ENCODE results near the gene CBL.
A peak's percentile ranks its signal among the peaks of the same experiment; 100 is the strongest.
"Not testable (repeated sequence)": the region's sequence is repeated elsewhere in the genome, so short reads cannot be mapped to it uniquely, and the experiment has no call there.

Gene CBL

DNA sequence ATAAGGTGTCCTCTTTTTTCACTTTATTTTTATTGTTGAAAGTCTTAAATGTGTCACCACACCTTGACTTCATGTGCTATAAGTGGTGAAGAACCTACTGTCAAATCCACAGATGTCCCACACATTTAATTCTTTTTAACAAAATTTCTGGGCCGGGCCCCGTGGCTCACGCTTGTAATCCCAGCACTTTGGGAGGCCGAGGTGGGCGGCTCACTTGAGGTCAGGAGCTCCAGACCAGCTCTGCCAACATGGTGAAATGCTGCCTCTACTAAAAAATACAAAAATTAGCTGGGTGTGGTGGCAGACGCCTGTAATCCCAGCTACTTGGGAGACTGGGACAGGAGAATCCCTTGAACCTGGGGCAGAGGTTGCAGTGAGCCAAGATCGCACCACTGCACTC lies 3.0 kb downstream of the CBL start:
- peaks cover 18% of the 10 kb centered on the region for H3K4me1 Mint-ChIP-seq
- no peak overlapping the region for H3K27ac Mint-ChIP-seq
- H3K4me3 Mint-ChIP-seq = no peak overlapping the region
- DNase-seq (ENCODE audit: low spot score in 2 of 2) (no peak), ATAC-seq (ENCODE audit: low read depth) (no peak)
- no peaks in the 10 kb centered on the region for H3K27me3 Mint-ChIP-seq
- H3K36me3 Mint-ChIP-seq = peaks cover 2% of the 10 kb centered on the region
- no peaks in the 10 kb centered on the region for H3K9me3 Mint-ChIP-seq

DNA sequence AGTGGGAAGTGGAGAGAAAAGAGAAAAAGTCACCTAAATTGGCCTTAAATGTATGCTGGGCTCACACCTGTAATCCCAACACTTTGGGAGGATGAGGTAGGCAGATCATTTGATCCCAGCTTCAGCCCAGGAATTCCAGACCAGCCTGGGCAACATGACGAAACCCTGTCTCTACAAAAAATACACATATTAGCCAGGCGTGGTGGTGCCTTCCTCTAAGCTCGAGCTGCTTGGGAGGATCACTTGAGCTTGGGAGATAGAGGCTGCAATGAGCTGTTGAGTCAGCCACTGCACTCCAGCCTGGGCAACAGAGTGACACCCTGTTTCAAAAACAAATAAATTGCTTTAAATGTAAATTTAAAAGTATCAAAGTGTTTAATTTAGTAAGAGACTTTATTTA lies 3.9 kb downstream of the CBL start:
- DNase-seq (ENCODE audit: low spot score in 2 of 2) = no peak
- Mint-ChIP-seq H3K4me3 (no peak overlapping the region), H3K27me3 (no peaks in the 10 kb centered on the region), H3K36me3 (peaks cover 2% of the 10 kb centered on the region), H3K9me3 (no peaks in the 10 kb centered on the region), H3K27ac (no peak overlapping the region), H3K4me1 (peaks cover 16% of the 10 kb centered on the region)
- ATAC-seq (ENCODE audit: low read depth) = no peak

DNA sequence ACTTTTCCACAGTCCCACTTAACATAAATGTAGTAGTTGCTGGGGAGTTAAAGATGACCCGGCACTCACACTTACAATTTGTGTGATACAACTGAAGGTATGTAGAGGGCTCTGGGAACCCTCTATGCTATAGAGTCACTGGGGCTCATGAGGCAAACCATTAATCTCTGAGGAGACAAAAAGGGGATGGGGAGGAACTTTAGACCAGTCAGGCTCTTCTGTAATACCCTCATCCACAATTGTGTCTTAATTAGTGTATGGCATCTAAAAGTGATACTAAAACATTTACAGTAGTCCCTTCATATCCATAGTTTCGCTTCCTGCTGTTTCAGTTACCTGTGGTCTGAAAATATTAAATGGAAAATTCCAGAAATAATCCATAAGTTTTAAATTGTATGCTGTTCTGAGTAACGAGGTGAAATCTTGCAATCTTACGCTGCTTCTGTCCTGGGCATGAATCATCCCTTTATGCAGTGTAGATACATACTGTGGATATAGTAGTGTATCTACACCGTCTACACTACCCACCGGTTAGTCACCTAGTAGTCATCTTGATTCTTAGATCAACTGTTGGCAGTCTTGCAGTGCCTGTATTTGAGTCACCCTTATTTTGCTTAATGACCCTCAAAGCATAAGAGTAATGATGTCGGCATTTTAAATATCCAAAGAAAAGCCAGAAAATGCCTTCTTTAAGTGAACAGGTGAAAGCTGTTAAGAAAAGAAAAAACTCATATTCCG lies 12.2 kb downstream of the CBL start:
- H3K27me3 Mint-ChIP-seq = no peaks in the 10 kb centered on the region
- no peak for DNase-seq (ENCODE audit: low spot score in 2 of 2)
- H3K4me1 Mint-ChIP-seq = peaks cover 7% of the 10 kb centered on the region
- no peak overlapping the region for H3K27ac Mint-ChIP-seq
- no peak overlapping the region for H3K4me3 Mint-ChIP-seq
- ATAC-seq (ENCODE audit: low read depth) = no peak
- no peaks in the 10 kb centered on the region for H3K9me3 Mint-ChIP-seq
- H3K36me3 Mint-ChIP-seq = no peaks in the 10 kb centered on the region

DNA sequence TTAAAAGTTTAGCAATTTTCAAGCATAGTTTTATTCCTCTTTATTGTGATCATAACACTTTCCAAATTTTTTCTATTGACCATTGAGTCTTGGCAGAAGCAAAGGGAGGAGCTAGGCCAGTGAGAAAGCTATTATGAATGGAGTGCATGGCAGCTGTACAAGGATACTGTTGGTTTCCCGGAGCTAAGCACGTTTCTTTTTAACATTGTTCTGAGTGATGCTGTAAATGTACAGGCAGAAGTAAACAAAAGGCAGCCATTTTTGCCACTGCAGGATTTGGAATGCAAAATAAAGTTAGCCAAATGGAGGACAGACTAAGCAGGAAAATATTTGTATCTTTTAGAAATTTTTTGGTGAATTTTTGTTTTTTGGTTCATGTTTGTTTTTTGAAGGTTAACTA lies 16.2 kb downstream of the CBL start:
- Mint-ChIP-seq H3K36me3 (peaks cover 4% of the 10 kb centered on the region), H3K9me3 (no peaks in the 10 kb centered on the region), H3K4me1 (peaks cover 14% of the 10 kb centered on the region), H3K27ac (peak overlapping the region; percentile 63), H3K27me3 (no peaks in the 10 kb centered on the region), H3K4me3 (no peak overlapping the region)
- ATAC-seq (ENCODE audit: low read depth) = no peak
- DNase-seq (ENCODE audit: low spot score in 2 of 2) = no peak

GRCh38 chr11:119222891-119223290 lies 16.8 kb downstream of the CBL start:
- Mint-ChIP-seq H3K36me3 (peaks cover 6% of the 10 kb centered on the region), H3K4me3 (no peak overlapping the region), H3K27me3 (no peaks in the 10 kb centered on the region), H3K9me3 (no peaks in the 10 kb centered on the region), H3K4me1 (peaks cover 14% of the 10 kb centered on the region), H3K27ac (no peak overlapping the region)
- DNase-seq (ENCODE audit: low spot score in 2 of 2) (no peak), ATAC-seq (ENCODE audit: low read depth) (no peak)

DNA sequence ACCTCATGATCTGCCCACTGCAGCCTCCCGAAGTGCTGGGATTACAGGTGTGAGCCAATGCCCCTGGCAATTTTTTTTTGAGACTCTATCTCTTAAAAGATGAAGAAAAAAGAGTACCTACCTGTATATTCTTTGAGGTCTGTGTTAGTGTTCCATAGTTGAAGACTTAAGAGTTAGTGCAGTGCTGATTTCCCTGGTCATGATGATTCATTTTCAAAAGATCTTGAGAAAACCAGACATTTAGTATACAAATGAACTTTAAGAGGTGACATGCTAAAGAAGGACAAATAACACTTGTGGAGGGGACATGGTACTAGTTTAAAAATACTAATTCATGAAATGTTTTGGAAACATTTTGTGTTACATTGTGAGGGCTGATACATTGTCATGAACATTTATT lies 17.7 kb downstream of the CBL start:
- Mint-ChIP-seq H3K27me3 (no peaks in the 10 kb centered on the region), H3K9me3 (no peaks in the 10 kb centered on the region), H3K27ac (no peak overlapping the region), H3K4me3 (no peak overlapping the region), H3K36me3 (peaks cover 9% of the 10 kb centered on the region), H3K4me1 (peaks cover 11% of the 10 kb centered on the region)
- DNase-seq (ENCODE audit: low spot score in 2 of 2) = no peak
- no peak for ATAC-seq (ENCODE audit: low read depth)

GRCh38 chr11:119228535-119229287 lies 22.6 kb downstream of the CBL start:
- not testable (repeated sequence) for ATAC-seq (ENCODE audit: low read depth); H3K27me3 Mint-ChIP-seq; H3K9me3 Mint-ChIP-seq; H3K4me3 Mint-ChIP-seq; H3K27ac Mint-ChIP-seq; DNase-seq (ENCODE audit: low spot score in 2 of 2)
- peaks cover 18% of the 10 kb centered on the region for H3K36me3 Mint-ChIP-seq
- peaks cover 15% of the 10 kb centered on the region for H3K4me1 Mint-ChIP-seq

DNA sequence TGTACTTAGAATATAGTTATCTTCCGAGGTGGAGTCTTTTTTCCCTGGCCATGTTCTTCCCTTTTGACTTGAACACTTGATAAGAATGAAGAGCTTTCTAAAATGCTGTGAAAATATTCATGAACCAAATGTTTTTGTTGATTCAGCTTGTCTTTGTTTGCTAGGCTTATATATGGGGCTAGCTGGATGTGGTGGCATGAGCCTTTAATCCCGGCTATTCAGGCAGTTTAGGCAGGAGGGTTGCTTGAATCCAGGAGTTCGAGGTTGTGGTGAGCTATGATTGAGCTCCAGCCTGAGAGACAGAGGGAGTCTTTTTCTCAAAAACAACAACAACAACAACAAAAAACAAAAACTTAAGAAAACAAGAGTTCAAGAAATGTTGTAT lies 23.1 kb downstream of the CBL start:
- DNase-seq (ENCODE audit: low spot score in 2 of 2) (no peak), ATAC-seq (ENCODE audit: low read depth) (no peak)
- H3K4me3 Mint-ChIP-seq = no peak overlapping the region
- no peak overlapping the region for H3K27ac Mint-ChIP-seq
- H3K4me1 Mint-ChIP-seq = peaks cover 10% of the 10 kb centered on the region
- no peaks in the 10 kb centered on the region for H3K27me3 Mint-ChIP-seq
- H3K36me3 Mint-ChIP-seq = peaks cover 21% of the 10 kb centered on the region
- no peaks in the 10 kb centered on the region for H3K9me3 Mint-ChIP-seq

GRCh38 chr11:119229741-119230140 lies 23.6 kb downstream of the CBL start:
- H3K9me3 Mint-ChIP-seq = no peaks in the 10 kb centered on the region
- H3K36me3 Mint-ChIP-seq = peaks cover 22% of the 10 kb centered on the region
- ATAC-seq (ENCODE audit: low read depth) (no peak), DNase-seq (ENCODE audit: low spot score in 2 of 2) (no peak)
- H3K27ac Mint-ChIP-seq = no peak overlapping the region
- no peaks in the 10 kb centered on the region for H3K27me3 Mint-ChIP-seq
- H3K4me3 Mint-ChIP-seq = no peak overlapping the region
- peaks cover 10% of the 10 kb centered on the region for H3K4me1 Mint-ChIP-seq

- Mint-ChIP-seq H3K36me3 (peaks cover 26% of the 10 kb centered on the region), H3K4me3 (no peak overlapping the region), H3K4me1 (peaks cover 10% of the 10 kb centered on the region), H3K27ac (peak overlapping the region; percentile 83), H3K27me3 (no peaks in the 10 kb centered on the region), H3K9me3 (no peaks in the 10 kb centered on the region)
- ATAC-seq (ENCODE audit: low read depth) (no peak), DNase-seq (ENCODE audit: low spot score in 2 of 2) (no peak)
Measured at GRCh38 chr11:119236490-119236889, 30.4 kb downstream of the CBL start.

DNA sequence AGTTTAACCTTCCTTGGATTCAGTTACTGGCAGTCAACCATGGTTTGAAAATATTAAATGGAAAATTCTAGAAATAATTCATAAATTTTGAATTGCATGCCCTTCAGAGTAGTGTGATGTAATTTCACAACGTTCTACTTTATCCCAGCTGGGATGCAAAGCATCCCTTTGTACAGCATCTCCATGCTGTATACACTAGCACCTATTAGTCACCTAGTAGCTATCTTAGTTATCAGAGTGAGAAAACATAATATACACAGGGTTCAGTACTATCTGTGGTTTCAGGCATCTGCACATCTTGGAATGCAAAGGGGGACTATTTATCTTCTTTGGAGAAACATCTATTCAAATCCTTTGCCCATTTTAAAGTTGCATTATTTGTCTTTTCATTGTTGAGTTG lies 30.8 kb downstream of the CBL start:
- ATAC-seq (ENCODE audit: low read depth) (no peak), DNase-seq (ENCODE audit: low spot score in 2 of 2) (no peak)
- Mint-ChIP-seq H3K4me3 (no peak overlapping the region), H3K9me3 (no peaks in the 10 kb centered on the region), H3K36me3 (peaks cover 30% of the 10 kb centered on the region), H3K27ac (no peak overlapping the region), H3K4me1 (peaks cover 10% of the 10 kb centered on the region), H3K27me3 (no peaks in the 10 kb centered on the region)

DNA sequence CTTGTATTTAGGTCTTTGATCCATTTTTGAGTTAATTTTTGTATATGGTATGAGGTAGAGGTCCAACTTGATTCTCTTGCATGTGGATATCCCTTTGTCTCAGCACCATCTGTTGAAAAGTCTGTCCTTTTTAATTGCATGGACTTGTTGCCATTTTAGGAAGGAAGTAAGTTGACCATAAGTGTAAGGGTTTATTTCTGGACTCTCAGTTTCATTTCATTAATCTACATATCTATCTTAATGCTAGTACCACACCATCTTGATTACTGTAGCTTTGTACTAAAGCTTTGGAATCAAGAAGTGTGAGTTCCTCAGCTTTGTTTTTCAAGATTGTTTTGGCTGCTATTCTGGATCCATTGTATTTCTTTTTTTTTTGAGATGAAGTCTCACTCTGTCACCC lies 31.4 kb downstream of the CBL start:
- H3K36me3 Mint-ChIP-seq = peaks cover 29% of the 10 kb centered on the region
- no peaks in the 10 kb centered on the region for H3K9me3 Mint-ChIP-seq
- H3K27me3 Mint-ChIP-seq = no peaks in the 10 kb centered on the region
- H3K4me3 Mint-ChIP-seq = no peak overlapping the region
- DNase-seq (ENCODE audit: low spot score in 2 of 2) (no peak), ATAC-seq (ENCODE audit: low read depth) (no peak)
- peaks cover 10% of the 10 kb centered on the region for H3K4me1 Mint-ChIP-seq
- H3K27ac Mint-ChIP-seq = no peak overlapping the region

GRCh38 chr11:119248750-119249670 lies 42.9 kb downstream of the CBL start:
- no peak overlapping the region for H3K4me3 Mint-ChIP-seq
- DNase-seq (ENCODE audit: low spot score in 2 of 2) = no peak
- no peaks in the 10 kb centered on the region for H3K27me3 Mint-ChIP-seq
- no peak overlapping the region for H3K27ac Mint-ChIP-seq
- peaks cover 4% of the 10 kb centered on the region for H3K36me3 Mint-ChIP-seq
- peak; percentile 64 for ATAC-seq (ENCODE audit: low read depth)
- H3K4me1 Mint-ChIP-seq = peaks cover 6% of the 10 kb centered on the region
- H3K9me3 Mint-ChIP-seq = no peaks in the 10 kb centered on the region

- Mint-ChIP-seq H3K27me3 (no peaks in the 10 kb centered on the region), H3K4me1 (peaks cover 6% of the 10 kb centered on the region), H3K4me3 (no peak overlapping the region), H3K9me3 (no peaks in the 10 kb centered on the region), H3K36me3 (peaks cover 6% of the 10 kb centered on the region), H3K27ac (no peak overlapping the region)
- ATAC-seq (ENCODE audit: low read depth) = no peak
- DNase-seq (ENCODE audit: low spot score in 2 of 2) = no peak
Measured at GRCh38 chr11:119249671-119250010, 43.5 kb downstream of the CBL start.

All from memory B cell (primary cell).